ENCODE measurements around the gene SLBP.
A peak's percentile ranks its signal among the peaks of the same experiment; 100 is the strongest.

SLBP gene

GRCh38 chr4:1722551-1723118, 10.5 kb upstream of the SLBP start:
- H3K4me2 ChIP-seq (ENCODE audit: low read depth, low read length, poor library complexity, severe bottlenecking), result peak overlapping the region; percentile 83
- H3K4me3 ChIP-seq (ENCODE audit: insufficient read depth, low read length, poor library complexity, severe bottlenecking), result peak overlapping the region; percentile 87
- H2AFZ ChIP-seq (ENCODE audit: low read depth, low read length, severe bottlenecking), result no peak overlapping the region
- no peaks in the 10 kb centered on the region for H3K9me3 ChIP-seq (ENCODE audit: insufficient read depth, low read length)
- H3F3A ChIP-seq (ENCODE audit: insufficient read depth), result peaks cover 34% of the 10 kb centered on the region
- peak overlapping the region; percentile 97 for H3K9ac ChIP-seq (ENCODE audit: low read length)
- no peaks in the 10 kb centered on the region for H3K9me2 ChIP-seq (replicated peaks; ENCODE audit: insufficient read depth, low read length)
- H3K36me3 ChIP-seq (ENCODE audit: low read length), result peaks cover 14% of the 10 kb centered on the region
- H3K27me3 ChIP-seq (ENCODE audit: low read length), result no peaks in the 10 kb centered on the region
- H4K20me1 ChIP-seq (ENCODE audit: low read depth, low read length), result peaks cover 3% of the 10 kb centered on the region; the same call in 1 of the 2 replicates
- peak overlapping the region; percentile 93 for H3K27ac ChIP-seq (ENCODE audit: low read depth, low read length)
- H3K79me2 ChIP-seq (ENCODE audit: insufficient read depth, low read length), result peaks cover 53% of the 10 kb centered on the region
- TF ChIP-seq EZH2phosphoT487 (conservative IDR thresholded peaks at IDR 0.05; ENCODE audit: low read length), result no peak
- no peak for TF ChIP-seq CTCF (IDR thresholded peaks at IDR 0.05; ENCODE audit: insufficient read depth, low read length, poor library complexity, severe bottlenecking)

GRCh38 chr4:1721666-1722550, 9.8 kb upstream of the SLBP start:
- Histone ChIP-seq H3K27me3 (ENCODE audit: low read length) (no peaks in the 10 kb centered on the region), H3F3A (ENCODE audit: insufficient read depth) (peaks cover 34% of the 10 kb centered on the region), H3K4me2 (ENCODE audit: low read depth, low read length, poor library complexity, severe bottlenecking) (peak overlapping the region; percentile 83), H3K27ac (ENCODE audit: low read depth, low read length) (peak overlapping the region; percentile 93), H3K36me3 (ENCODE audit: low read length) (peaks cover 11% of the 10 kb centered on the region), H3K9ac (ENCODE audit: low read length) (peak overlapping the region; percentile 97), H4K20me1 (ENCODE audit: low read depth, low read length) (peaks cover 3% of the 10 kb centered on the region; the same call in 1 of the 2 replicates), H2AFZ (ENCODE audit: low read depth, low read length, severe bottlenecking) (no peak overlapping the region), H3K4me3 (ENCODE audit: insufficient read depth, low read length, poor library complexity, severe bottlenecking) (peak overlapping the region; percentile 87), H3K9me3 (ENCODE audit: insufficient read depth, low read length) (no peaks in the 10 kb centered on the region), H3K9me2 (replicated peaks; ENCODE audit: insufficient read depth, low read length) (no peaks in the 10 kb centered on the region), H3K79me2 (ENCODE audit: insufficient read depth, low read length) (peaks cover 46% of the 10 kb centered on the region)
- TF ChIP-seq CTCF (IDR thresholded peaks at IDR 0.05; ENCODE audit: insufficient read depth, low read length, poor library complexity, severe bottlenecking) (no peak), EZH2phosphoT487 (conservative IDR thresholded peaks at IDR 0.05; ENCODE audit: low read length) (no peak)

GRCh38 chr4:1721003-1721665, 9.0 kb upstream of the SLBP start, which contains the start of the genes TACC3 and TMEM129:
TSS of gene TACC3 (plus strand) at chr4:1721521. CDS start at chr4:1723422, 1,901 bp downstream.
TSS of gene TMEM129 (minus strand) at chr4:1721323. CDS start at chr4:1720837, 486 bp downstream.
- Histone ChIP-seq H4K20me1 (ENCODE audit: low read depth, low read length) (peaks cover 2% of the 10 kb centered on the region; the same call in 1 of the 2 replicates), H3K79me2 (ENCODE audit: insufficient read depth, low read length) (peaks cover 45% of the 10 kb centered on the region), H3K27ac (ENCODE audit: low read depth, low read length) (peak within 1 kb of the TSS; percentile 93), H3K9me2 (replicated peaks; ENCODE audit: insufficient read depth, low read length) (no peaks in the 10 kb centered on the region), H3K36me3 (ENCODE audit: low read length) (peaks cover 8% of the 10 kb centered on the region; the same call in 1 of the 2 replicates), H3K4me2 (ENCODE audit: low read depth, low read length, poor library complexity, severe bottlenecking) (peak within 1 kb of the TSS; percentile 83), H3K9me3 (ENCODE audit: insufficient read depth, low read length) (no peaks in the 10 kb centered on the region), H3K9ac (ENCODE audit: low read length) (peak within 1 kb of the TSS; percentile 97), H3K27me3 (ENCODE audit: low read length) (no peaks in the 10 kb centered on the region), H3F3A (ENCODE audit: insufficient read depth) (peaks cover 38% of the 10 kb centered on the region), H3K4me3 (ENCODE audit: insufficient read depth, low read length, poor library complexity, severe bottlenecking) (peak within 1 kb of the TSS; percentile 87), H2AFZ (ENCODE audit: low read depth, low read length, severe bottlenecking) (no peak within 1 kb of the TSS)
- no peak for TF ChIP-seq CTCF (IDR thresholded peaks at IDR 0.05; ENCODE audit: insufficient read depth, low read length, poor library complexity, severe bottlenecking)
- TF ChIP-seq EZH2phosphoT487 (conservative IDR thresholded peaks at IDR 0.05; ENCODE audit: low read length), result no peak
